ENCODE measurements around the gene USP48.

DNA sequence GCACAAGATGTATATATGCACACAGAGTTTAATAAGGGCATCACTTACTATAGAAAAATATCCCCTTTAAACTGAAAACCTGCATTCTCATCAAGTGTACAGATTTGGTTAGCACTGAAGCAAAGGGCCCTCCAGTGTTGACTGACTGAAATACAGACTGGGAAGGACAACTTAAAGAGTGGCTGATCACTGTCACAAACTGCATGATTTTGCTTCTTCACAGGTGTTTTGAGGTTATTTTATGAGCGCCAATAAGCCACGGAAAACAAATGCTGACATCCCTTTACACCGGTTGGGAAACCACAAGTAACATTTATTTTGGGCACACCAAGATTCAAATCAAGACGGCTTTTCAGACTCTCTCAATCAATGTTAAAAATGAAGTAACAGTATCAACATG is 82.9 kb downstream of the USP48 start:
- TF ChIP-seq, protein P1, sequence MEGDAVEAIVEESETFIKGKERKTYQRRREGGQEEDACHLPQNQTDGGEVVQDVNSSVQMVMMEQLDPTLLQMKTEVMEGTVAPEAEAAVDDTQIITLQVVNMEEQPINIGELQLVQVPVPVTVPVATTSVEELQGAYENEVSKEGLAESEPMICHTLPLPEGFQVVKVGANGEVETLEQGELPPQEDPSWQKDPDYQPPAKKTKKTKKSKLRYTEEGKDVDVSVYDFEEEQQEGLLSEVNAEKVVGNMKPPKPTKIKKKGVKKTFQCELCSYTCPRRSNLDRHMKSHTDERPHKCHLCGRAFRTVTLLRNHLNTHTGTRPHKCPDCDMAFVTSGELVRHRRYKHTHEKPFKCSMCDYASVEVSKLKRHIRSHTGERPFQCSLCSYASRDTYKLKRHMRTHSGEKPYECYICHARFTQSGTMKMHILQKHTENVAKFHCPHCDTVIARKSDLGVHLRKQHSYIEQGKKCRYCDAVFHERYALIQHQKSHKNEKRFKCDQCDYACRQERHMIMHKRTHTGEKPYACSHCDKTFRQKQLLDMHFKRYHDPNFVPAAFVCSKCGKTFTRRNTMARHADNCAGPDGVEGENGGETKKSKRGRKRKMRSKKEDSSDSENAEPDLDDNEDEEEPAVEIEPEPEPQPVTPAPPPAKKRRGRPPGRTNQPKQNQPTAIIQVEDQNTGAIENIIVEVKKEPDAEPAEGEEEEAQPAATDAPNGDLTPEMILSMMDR (IDR thresholded peaks at IDR 0.05 in 2 of 3, conservative IDR thresholded peaks at IDR 0.05 in 1 of 3; ENCODE audit: control insufficient read depth in 2 of 3, extremely low read depth in 1 of 3, insufficient read depth in 1 of 3, low read depth in 3 of 3, low read length in 3 of 3), result no peak
- no peak for TF ChIP-seq ASH2L (IDR thresholded peaks at IDR 0.05; ENCODE audit: borderline replicate concordance, low read depth)
- TF ChIP-seq, protein P2, sequence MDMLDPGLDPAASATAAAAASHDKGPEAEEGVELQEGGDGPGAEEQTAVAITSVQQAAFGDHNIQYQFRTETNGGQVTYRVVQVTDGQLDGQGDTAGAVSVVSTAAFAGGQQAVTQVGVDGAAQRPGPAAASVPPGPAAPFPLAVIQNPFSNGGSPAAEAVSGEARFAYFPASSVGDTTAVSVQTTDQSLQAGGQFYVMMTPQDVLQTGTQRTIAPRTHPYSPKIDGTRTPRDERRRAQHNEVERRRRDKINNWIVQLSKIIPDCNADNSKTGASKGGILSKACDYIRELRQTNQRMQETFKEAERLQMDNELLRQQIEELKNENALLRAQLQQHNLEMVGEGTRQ (IDR thresholded peaks at IDR 0.05; ENCODE audit: borderline replicate concordance, low read depth, low read length), result no peak
- TF ChIP-seq BRCA1 (IDR thresholded peaks at IDR 0.05; ENCODE audit: low read depth, low read length), result no peak
- TF ChIP-seq SUZ12 (IDR thresholded peaks at IDR 0.05; ENCODE audit: unreplicated experiment), result no peak
- TF ChIP-seq JUND (IDR thresholded peaks at IDR 0.05; ENCODE audit: low read depth, low read length), result no peak
- no peak for TF ChIP-seq GABPA (IDR thresholded peaks at IDR 0.05; ENCODE audit: low read depth)
- TF ChIP-seq SRF (IDR thresholded peaks at IDR 0.05; ENCODE audit: low read depth in 2 of 2, low read length in 2 of 2), result no peak

Measured in GM12878 (cell line).